Measurements from ENCODE around the gene INPP5A.

DNA sequence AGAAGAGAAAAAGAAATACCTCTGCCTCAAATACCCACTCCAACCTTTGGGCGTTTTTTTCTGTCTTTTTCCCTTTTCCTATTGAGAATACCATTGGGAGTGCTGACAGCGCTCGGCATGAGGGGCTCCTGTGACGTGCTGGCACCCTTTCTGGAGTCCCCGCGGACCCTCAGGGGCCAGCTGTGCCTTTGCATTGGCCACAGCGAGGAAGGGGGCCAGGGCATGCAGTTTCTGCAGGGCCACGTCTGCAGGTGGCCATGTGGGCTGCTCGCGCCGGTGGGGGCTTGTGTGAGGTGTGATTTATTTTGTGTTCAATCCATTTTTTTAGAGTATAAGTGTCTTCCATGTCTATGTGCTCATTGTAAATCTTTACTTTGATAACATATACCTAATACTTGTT is 57.4 kb downstream of the INPP5A start:
- TF ChIP-seq, protein P1, sequence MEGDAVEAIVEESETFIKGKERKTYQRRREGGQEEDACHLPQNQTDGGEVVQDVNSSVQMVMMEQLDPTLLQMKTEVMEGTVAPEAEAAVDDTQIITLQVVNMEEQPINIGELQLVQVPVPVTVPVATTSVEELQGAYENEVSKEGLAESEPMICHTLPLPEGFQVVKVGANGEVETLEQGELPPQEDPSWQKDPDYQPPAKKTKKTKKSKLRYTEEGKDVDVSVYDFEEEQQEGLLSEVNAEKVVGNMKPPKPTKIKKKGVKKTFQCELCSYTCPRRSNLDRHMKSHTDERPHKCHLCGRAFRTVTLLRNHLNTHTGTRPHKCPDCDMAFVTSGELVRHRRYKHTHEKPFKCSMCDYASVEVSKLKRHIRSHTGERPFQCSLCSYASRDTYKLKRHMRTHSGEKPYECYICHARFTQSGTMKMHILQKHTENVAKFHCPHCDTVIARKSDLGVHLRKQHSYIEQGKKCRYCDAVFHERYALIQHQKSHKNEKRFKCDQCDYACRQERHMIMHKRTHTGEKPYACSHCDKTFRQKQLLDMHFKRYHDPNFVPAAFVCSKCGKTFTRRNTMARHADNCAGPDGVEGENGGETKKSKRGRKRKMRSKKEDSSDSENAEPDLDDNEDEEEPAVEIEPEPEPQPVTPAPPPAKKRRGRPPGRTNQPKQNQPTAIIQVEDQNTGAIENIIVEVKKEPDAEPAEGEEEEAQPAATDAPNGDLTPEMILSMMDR (IDR thresholded peaks at IDR 0.05; ENCODE audit: insufficient read depth, low read length): no peak
- TF ChIP-seq, protein P2, sequence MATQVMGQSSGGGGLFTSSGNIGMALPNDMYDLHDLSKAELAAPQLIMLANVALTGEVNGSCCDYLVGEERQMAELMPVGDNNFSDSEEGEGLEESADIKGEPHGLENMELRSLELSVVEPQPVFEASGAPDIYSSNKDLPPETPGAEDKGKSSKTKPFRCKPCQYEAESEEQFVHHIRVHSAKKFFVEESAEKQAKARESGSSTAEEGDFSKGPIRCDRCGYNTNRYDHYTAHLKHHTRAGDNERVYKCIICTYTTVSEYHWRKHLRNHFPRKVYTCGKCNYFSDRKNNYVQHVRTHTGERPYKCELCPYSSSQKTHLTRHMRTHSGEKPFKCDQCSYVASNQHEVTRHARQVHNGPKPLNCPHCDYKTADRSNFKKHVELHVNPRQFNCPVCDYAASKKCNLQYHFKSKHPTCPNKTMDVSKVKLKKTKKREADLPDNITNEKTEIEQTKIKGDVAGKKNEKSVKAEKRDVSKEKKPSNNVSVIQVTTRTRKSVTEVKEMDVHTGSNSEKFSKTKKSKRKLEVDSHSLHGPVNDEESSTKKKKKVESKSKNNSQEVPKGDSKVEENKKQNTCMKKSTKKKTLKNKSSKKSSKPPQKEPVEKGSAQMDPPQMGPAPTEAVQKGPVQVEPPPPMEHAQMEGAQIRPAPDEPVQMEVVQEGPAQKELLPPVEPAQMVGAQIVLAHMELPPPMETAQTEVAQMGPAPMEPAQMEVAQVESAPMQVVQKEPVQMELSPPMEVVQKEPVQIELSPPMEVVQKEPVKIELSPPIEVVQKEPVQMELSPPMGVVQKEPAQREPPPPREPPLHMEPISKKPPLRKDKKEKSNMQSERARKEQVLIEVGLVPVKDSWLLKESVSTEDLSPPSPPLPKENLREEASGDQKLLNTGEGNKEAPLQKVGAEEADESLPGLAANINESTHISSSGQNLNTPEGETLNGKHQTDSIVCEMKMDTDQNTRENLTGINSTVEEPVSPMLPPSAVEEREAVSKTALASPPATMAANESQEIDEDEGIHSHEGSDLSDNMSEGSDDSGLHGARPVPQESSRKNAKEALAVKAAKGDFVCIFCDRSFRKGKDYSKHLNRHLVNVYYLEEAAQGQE (IDR thresholded peaks at IDR 0.05; ENCODE audit: insufficient replicate concordance, low read depth): no peak
- TF ChIP-seq SPI1 (IDR thresholded peaks at IDR 0.05; ENCODE audit: borderline replicate concordance, low read depth) (no peak), GABPA (IDR thresholded peaks at IDR 0.05; ENCODE audit: low read depth) (no peak)
